ENCODE data around the gene KCNQ5.

GRCh38 chr6:73200247-73200646 lies 578.4 kb downstream of the KCNQ5 start:
- TF ChIP-seq, protein P1, sequence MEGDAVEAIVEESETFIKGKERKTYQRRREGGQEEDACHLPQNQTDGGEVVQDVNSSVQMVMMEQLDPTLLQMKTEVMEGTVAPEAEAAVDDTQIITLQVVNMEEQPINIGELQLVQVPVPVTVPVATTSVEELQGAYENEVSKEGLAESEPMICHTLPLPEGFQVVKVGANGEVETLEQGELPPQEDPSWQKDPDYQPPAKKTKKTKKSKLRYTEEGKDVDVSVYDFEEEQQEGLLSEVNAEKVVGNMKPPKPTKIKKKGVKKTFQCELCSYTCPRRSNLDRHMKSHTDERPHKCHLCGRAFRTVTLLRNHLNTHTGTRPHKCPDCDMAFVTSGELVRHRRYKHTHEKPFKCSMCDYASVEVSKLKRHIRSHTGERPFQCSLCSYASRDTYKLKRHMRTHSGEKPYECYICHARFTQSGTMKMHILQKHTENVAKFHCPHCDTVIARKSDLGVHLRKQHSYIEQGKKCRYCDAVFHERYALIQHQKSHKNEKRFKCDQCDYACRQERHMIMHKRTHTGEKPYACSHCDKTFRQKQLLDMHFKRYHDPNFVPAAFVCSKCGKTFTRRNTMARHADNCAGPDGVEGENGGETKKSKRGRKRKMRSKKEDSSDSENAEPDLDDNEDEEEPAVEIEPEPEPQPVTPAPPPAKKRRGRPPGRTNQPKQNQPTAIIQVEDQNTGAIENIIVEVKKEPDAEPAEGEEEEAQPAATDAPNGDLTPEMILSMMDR (IDR thresholded peaks at IDR 0.05), result no peak
- TF ChIP-seq EP300 (IDR thresholded peaks at IDR 0.05) (no peak), POLR2A (IDR thresholded peaks at IDR 0.05) (no peak)
